Tibial nerve (tissue), 3 donors: ENCODE data around the gene MRPS7.

ENCODE experiments used
- CTCF ChIP-seq, 5 experiments: fragments of 200-600 bp in 3 of 5; fragments of 450-650 bp in 2 of 5; sonication (generic) in 3 of 5; IDR thresholded peaks; one replicate each; pipeline ENCODE4 v1.5.1; 2016 to 2019; ENCODE audit warnings: antibody characterized with exemption in 5 of 5, mild to moderate bottlenecking in 3 of 5, moderate library complexity in 2 of 5
- POLR2A ChIP-seq, 2 donors: fragments of 450-650 bp; IDR thresholded peaks; one replicate each; pipeline ENCODE4 v1.6.1; 2017; ENCODE audit warnings: antibody characterized with exemption in 2 of 2, mild to moderate bottlenecking in 2 of 2, moderate library complexity in 2 of 2

GRCh38 chr17:75270218-75270965 lies 8.7 kb downstream of the MRPS7 start:
- peak in 1 of 5 experiments; percentile 10 for TF ChIP-seq CTCF (IDR thresholded peaks at IDR 0.05)
- no peak for TF ChIP-seq POLR2A (IDR thresholded peaks at IDR 0.05)
